ENCODE data around the gene KIF25. TPM values are rescaled to one million over a fixed set of nuclear protein-coding genes. Genes with fewer than 3 reads are reported as not detected.

Gene KIF25
- total RNA-seq, 1 experiment from 2014 or later, result 0.28 TPM

GRCh38 chr6:168086616-168087015 lies 89.1 kb downstream of the KIF25 start:
- ATAC-seq (no peak), DNase-seq (ENCODE audit: low spot score) (no peak)
- ChIA-PET POLR2A (no interaction called here), CTCF (interaction anchor here (5.0 kb wide), 1 partner anchor 26 kb away, joined by 16 read pairs; no protein-coding TSS in a partner anchor)
- no peaks in the 10 kb centered on the region for H3K36me3 Mint-ChIP-seq
- no peak for TF ChIP-seq ZNF121 (CRISPR knock-in tag; IDR thresholded peaks at IDR 0.05)
- TF ChIP-seq ZNF138 (CRISPR knock-in tag; conservative IDR thresholded peaks at IDR 0.05), result no peak
- TF ChIP-seq AFF4 (CRISPR knock-in tag; IDR thresholded peaks at IDR 0.05; ENCODE audit: borderline replicate concordance), result no peak
- TF ChIP-seq ZBTB21 (CRISPR knock-in tag; IDR thresholded peaks at IDR 0.05; ENCODE audit: borderline replicate concordance), result no peak
- TF ChIP-seq ATF2 (CRISPR knock-in tag; IDR thresholded peaks at IDR 0.05; ENCODE audit: borderline replicate concordance, low read depth), result no peak
- TF ChIP-seq FOXP1 (CRISPR knock-in tag; IDR thresholded peaks at IDR 0.05; ENCODE audit: borderline replicate concordance), result no peak
- no peak for TF ChIP-seq SP1 (CRISPR knock-in tag; conservative IDR thresholded peaks at IDR 0.05)
- TF ChIP-seq HMGA2 (CRISPR knock-in tag; IDR thresholded peaks at IDR 0.05), result no peak
- no peak for TF ChIP-seq GABPB1 (CRISPR knock-in tag; IDR thresholded peaks at IDR 0.05)
- no peak for TF ChIP-seq IRF1 (CRISPR knock-in tag; IDR thresholded peaks at IDR 0.05)
- no peak for TF ChIP-seq ZSCAN18 (CRISPR knock-in tag; IDR thresholded peaks at IDR 0.05)
- no peak for TF ChIP-seq HMGXB4 (CRISPR knock-in tag; IDR thresholded peaks at IDR 0.05)
- no peak for TF ChIP-seq ATF3 (CRISPR knock-in tag; conservative IDR thresholded peaks at IDR 0.05)
- TF ChIP-seq FOXP4 (CRISPR knock-in tag; IDR thresholded peaks at IDR 0.05), result no peak
- TF ChIP-seq JAZF1 (CRISPR knock-in tag; IDR thresholded peaks at IDR 0.05), result no peak
- no peak for TF ChIP-seq IRF2 (CRISPR knock-in tag; IDR thresholded peaks at IDR 0.05; ENCODE audit: borderline replicate concordance, low read depth)
- H3K9me3 Mint-ChIP-seq, result no peaks in the 10 kb centered on the region
- peaks cover 37% of the 10 kb centered on the region for H3K4me1 Mint-ChIP-seq
- H3K27me3 Mint-ChIP-seq (ENCODE audit: low read depth), result no peaks in the 10 kb centered on the region; the same call in 1 of the 2 replicates
- no peak overlapping the region for H3K4me3 Mint-ChIP-seq
- no peak overlapping the region for H3K27ac Mint-ChIP-seq

Data from WTC11 (cell line).